Hematopoietic multipotent progenitor cell treated with erythropoietin and hydrocortisone succinate and interleukin-3 and kit ligand, for 15 days (in vitro differentiated cells): ENCODE measurements around the gene TSEN2.
"Not testable (repeated sequence)": the region's sequence is repeated elsewhere in the genome, so short reads cannot be mapped to it uniquely, and the experiment has no call there.

ENCODE experiments used
- DNase-seq: peaks from one replicate; pipeline ENCODE4 v3.0.0-alpha.2; 2015; ENCODE audit warnings: low spot score

The TSEN2 gene

DNA sequence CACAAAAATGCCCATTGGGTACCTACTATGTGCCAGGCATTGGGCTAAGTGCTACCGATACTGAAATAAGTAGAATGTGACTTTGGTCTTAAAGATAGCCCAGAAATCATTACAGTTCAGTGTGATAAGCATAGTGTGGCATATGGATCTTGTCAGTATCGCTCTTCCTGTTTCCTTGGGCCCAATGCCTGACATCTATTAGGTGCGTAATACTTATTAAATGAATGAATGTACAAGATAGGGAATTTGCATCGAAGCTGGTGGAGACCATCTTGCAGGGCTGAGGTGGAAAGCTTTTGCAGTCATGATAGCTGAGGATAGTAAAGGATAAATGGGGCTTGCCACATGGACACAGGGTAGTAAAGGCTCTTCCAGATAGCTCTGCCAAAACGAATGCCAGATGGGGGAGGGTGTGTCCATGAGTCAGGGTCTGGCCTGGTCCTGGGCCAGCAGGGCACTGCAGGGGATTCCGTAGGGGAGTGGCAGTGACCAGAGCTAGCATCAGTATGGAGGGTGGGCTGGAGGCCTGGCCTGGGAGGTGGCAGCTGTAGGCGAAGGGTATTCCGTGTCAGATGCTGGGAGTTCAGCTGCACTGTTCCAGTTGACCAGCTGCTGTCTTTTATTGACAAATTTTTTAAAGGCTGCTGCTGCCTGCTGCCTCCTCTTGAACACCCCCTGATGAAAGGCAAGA, 23.5 kb downstream of the TSEN2 start:
- DNase-seq: no peak

DNA sequence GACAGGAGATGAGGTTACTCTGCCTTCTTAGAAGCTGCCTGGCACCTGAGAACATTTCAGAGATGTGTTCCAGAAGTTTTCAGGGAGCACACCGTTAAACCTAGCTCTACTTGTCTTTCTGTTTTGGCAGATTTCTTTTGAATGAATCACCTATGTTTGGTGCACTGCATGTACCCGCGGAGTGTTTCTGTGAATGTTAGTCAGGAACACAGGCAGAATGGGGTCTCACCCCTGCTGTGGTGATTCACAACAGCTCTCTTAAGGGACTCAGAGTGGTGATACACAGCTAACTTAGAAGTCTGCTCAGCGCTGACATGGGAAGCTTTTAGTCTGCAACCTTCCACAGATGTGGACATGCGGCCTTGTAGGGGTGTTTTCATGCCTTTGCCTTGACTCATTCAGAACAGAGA, 24.0 kb downstream of the TSEN2 start:
- no peak for DNase-seq

DNA sequence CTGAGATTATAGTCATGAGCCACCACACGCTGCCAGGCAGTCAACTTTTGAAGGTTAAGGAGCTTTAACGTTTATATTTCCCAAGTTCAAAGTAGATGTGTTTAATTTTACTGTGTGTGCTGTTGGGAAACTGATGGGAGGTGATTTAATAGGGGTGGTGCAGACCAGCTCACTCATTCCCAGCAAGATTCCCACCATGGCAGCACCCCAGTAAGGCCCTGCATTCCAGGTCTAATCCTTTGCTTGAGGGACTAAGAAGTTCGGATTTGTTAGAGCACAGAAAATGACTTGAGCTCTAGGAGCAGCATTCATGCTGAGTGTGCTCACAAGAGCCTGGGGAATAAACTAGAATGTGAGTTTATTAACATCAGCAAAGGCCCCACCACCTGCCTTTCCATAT, 25.2 kb downstream of the TSEN2 start:
- DNase-seq: no peak

DNA sequence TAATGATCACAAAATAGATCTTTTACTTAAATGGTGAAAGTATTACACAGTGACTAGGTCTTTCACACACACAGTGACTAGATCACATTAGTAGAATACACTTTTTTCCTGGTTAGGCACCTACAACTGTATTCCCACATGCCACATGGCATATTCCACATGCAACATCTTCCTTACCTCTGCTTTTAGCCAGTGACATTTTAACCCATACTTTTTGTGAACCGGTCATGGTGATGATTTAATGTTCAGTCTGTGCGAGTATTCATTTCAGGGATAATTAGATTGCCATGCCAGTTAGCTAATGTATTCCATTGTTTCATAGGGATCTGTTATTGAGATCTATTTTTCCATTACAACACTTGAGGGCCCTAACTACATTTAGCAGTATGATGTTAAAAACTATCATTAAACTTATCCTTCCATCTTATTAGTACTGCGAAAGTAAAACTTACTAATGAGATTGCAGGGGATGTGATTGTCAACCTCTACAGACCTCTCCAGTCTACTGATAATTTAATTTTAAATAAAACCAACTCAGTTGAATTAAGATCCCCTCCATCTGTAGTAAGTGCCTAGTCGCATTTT, 28.3 kb downstream of the TSEN2 start:
- no peak for DNase-seq

DNA sequence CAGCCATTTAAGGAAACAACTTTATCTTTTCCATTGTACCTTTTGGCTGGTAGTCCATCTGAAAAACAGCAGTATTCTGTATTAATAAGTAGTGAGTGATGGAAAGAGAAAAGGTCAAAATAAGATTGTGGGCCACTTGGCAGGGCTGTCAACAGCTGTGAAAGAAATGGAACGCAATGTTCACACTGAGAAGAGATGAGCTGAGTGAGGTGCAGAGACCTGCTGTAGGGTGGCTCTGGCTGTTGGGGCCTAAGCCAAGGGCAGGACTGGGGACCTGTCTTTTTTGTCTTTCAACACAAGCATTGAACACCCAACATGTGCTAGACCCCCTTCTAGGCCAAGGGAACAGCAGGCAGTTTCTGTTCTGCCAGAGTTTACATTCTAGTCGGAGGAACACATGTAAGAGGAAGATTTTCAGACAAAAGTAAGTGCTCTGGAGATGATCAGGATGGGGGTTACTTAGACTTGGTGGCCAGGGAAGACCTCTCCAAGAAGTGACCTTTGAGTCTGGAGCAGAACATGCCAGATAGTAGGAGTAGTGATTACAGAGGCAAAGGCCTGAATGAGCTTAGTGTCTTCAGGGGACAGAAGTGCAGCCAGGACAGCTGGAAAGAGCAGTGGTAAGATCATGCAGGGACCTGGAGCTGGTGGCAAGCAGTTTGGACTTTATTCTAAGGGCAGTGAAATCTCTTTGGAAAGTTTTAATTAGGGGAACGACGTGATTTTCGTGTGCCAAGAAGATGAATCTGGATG, 29.6 kb downstream of the TSEN2 start:
- DNase-seq: no peak

DNA sequence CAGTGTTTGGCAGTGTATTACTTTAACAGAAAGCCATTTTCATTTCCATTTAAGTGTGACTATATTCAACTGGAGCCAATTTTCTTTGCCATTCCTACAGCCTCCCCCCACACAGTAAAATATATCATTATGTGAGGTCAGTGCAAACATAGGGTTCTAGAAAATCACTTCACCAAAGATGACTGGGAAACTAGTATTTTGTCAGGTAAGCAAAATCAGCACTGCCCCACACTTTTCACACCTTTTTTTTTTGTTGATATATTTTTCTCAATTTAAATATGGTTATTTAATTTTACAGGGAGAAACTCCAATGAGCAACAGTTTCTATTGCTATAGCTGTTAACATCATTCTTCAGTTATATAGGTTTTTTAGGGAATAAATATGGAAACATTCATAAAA, 31.4 kb downstream of the TSEN2 start:
- no peak for DNase-seq

DNA sequence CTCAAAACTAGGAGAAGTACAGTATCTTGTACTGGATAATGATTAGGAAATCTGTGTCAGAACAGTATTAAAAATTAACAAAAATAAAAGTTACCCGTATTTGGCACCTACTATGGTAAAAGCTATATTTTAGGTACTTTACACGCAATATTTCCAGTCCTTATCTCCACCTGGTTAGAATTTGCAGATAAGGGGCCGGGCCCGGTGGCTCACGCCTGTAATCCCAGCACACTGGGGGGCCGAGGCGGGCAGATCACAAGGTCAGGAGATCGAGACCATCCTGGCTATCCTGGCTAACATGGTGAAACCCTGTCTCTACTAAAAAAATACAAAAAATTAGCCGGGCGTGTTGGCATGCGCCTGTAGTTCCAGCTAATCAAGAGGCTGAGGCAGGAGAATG, 32.6 kb downstream of the TSEN2 start:
- no peak for DNase-seq

DNA sequence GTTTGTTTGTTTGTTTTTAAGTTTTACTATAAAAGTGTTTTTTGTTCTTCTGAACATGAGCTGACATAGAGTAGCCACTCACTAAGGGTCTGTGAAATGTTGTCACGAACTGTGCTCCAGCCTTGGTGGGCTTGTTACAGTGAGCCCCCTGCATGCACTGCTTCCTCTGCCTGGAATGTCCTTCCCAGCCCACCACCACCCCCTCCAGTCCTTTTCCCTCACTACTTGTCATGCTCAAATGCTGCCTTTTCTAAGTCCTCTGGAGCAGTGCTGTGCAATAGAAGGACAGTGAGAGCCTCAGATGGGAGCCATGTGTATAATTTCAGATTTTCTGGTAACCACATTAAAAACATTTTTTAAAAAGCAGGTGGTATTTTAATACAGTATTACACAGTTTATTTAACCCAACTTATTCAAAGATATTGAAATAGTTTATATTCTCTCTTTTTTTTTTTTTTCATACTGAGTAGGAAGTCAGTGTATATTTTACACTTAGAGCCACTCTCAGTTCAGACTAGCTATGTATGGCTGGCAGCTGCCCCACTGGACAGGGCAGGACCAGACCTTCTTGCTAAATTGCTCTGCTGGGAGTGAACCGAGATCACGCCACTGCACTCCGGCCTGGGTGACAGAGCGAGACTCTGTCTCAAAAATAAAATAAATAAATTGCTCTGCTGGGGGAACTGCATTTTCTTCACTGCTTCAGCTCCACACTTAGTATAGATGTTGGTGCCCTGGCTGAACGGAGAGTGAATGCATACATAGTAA, 34.2 kb downstream of the TSEN2 start:
- DNase-seq: no peak

DNA sequence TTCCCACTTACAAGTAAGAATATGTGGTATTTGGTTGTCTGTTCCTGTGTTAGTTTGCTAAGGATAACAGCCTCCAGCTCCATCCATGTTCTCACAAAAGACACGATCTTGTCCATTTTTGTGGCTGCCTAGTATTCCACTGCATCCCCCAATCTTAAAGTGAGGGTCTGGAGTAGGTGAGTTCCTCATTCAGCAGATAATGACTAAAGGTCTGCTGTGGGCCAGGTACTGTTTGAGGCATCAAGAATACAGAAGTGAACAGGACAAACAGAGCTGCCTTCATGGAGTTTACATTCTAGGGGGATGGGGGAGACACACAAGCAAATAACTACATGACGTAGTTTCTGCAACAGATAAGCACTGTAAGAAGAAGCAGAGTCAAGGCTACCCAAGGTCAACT, 36.7 kb downstream of the TSEN2 start:
- DNase-seq: no peak

DNA sequence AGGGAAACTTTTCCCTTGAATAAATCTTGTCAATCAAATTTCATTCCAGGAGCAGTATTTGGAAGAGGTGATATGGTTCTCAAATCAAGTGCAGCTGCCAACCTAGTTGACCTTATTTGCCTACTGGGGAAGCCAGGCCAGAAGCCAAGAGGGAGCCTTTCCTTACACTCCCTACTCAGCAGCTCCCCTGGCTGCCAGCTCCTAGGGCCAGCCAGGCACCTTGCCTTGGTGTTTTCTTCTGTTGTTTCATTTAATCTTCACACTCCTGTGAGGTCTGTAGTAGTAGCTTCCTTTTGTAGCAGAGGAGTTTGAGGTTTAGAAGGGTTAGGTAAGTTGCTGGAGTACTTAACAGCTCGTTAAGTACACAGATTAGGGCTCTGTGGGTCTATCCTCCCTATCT, 38.4 kb downstream of the TSEN2 start:
- DNase-seq: no peak

DNA sequence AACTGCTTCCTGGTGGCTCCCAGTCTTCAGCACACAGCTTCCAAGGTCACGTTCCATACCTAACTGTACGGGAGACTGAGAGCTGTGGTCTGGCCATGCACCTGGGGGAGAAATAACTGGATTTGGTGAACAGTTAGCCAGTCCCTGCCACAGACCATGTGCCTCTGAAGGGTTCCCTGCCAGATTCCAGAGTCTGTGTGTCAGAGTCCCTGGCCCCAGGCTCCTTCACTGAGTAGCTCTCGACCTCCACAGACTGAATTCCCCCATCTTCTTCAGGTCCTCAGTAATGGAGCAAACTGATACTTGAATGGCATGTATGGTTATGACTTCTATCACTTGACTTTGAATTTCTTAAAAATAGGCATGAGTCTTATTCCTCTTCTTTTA, 43.5 kb downstream of the TSEN2 start:
- DNase-seq: no peak

DNA sequence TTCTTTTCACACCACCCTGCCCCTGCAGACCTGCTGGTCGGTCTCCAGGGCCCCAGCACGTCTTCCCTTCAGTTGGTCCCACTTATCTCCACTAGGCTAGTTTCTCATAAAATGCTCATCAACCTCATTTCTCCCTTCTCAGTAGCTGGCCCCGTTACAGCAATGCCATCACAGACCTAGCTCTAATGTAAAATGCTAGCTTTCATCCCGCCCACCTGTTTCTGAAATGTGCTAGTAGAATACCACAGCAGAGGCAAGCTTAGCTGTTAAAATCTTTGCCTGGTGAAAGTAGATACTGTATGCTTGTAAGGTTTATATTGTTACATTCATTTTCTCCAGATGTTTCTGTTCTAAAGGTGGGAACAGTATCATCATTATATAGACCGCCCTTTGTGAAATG, 47.9 kb downstream of the TSEN2 start:
- DNase-seq: no peak

DNA sequence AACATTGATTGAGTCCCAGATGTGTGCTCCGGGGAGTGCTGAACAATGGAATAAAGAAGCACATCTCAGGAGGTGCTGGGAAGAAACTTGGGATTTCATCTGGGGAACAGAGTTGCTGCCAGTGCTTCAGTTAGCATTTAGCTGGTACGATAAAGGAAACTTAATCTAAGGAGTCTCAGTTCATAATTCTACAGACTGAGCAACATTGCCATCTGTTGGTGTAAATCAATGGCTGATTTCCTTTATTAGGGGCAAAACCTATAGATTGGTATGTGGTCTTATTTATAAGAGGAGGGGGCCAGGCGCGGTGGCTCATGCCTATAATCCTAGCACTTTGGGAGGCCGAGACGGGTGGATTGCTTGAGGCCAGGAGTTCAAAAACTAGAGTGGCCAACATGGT, 52.1 kb downstream of the TSEN2 start:
- no peak for DNase-seq

DNA sequence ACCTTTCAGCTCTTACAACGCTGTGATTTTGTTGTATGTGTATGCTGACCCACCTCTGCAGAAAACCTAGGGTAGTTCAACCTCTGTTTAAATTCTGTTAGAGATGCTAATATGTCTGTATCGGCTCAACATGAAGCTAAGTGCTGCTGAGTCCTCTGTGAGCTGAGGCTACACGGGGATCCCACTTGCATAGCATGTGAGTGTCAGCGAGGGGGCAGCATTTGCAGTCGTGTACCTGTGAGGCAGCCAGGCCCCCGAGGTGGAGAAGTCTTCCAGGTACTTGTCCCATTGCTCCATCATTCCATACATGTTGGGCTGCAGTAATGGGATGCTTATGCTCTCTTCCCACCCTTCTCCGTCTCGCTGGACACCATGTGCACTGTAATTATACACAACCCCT, 57.3 kb downstream of the TSEN2 start:
- no peak for DNase-seq

DNA sequence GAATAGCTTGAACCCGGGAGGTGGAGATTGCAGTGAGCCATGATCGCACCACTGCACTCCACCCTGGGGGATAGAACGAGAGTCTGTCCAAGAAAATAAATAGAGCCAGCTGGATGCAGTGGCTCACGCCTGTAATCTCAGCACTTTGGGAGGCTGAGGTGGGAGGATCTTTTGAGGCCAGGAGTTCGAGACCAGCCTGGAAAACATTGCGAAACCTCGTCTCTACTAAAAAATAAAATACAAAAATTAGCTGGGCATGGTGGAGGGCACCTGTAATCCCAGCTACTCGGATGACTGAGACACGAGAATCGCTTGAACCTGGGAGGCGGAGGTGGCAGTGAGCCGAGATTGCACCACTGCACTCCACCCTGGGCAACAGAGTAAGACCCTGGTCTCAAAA, 59.2 kb downstream of the TSEN2 start:
- not testable (repeated sequence) for DNase-seq

DNA sequence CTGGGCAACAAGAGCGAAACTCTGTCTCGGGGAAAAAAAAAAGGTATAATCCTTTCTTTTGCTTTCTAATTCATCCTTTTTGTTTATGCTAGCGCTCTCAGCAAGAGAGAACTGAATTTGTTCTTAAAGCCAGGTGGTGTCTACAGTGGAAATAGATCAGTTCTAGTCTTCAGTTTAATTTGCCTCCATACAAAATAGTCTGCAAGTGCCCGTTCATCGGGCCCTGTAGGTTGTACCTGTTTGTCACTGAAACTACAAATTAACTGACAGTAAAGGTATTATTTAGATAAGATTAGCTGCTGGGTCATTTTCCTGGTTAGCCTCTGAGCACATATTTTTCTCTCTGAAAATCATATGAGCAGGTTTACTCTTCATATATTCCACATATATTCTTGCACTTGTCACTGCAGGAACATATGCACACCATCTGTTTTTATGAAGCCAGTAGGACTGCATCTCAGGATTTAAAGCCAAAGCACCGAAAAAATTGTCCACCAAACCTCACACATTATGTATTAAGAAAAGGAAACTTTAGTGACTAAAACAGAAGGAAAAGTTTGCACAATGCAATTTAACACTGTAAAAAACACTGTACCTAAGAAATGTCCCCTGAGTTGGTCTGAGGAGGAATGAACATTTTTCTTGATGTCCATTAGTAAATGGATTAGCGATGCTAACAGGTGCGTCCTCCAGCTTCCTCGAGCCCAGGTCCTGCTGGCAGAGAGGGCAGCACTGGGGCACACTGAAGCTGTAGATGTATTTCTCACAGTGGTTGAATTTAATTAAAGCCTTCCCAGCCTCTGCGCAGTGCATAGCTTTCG, 60.6 kb downstream of the TSEN2 start:
- no peak for DNase-seq

DNA sequence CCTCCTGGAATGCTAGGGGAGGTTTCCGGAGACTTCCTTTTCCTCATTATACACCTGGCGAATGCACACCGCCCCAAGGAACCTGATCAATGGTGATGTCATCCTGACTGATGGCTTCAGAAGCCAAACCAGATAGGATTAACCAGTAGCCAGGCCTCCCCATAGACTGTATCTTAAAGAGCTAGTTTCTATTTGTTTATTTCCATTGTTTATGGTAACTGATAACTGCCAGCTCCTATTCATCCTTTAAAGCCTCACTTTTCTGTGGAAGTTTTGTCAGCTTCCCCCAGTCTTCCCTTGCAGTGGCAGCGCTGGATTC, 61.2 kb downstream of the TSEN2 start, which contains the start of gene MKRN2OS:
Gene MKRN2OS (minus strand): TSS at position 27 of the 319 bp plus-strand sequence. CDS start 35 bp downstream, outside the sequence.
- no peak for DNase-seq

DNA sequence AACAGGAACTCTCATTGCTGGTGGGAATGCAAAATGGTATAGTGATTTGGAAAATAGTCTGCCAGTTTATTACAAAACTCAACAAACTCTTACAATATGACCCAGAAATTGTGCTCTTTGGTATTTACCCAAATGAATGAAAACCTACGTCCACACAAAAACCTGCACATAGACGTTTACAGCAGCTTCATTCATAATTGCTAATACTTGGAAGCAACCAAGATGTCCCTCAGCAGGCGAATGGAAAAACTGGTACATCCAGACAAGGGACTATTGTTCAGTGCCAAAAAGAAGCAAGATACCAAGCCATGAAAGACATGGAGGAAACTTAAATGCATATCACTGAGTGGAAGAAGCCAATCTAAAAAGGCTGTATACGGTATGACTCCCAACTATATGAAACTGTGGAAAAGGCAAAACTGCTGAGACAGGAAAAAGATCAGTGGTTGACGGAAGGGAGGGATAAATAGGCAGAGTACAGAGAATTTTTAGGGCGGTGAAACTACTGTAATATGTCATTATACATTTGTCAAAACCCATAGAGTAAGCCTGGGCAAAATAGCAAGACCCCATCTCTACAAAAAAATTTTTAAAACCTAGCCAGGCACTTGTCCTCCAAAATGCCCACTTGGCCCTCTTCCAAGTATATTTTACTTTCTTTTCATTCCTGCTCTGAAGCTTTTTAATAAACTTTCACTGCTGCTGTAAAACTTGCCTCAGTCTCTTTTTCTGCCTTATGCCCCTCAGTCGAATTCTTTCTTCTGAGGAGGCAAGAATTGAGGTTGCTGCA, 65.9 kb downstream of the TSEN2 start:
- no peak for DNase-seq

DNA sequence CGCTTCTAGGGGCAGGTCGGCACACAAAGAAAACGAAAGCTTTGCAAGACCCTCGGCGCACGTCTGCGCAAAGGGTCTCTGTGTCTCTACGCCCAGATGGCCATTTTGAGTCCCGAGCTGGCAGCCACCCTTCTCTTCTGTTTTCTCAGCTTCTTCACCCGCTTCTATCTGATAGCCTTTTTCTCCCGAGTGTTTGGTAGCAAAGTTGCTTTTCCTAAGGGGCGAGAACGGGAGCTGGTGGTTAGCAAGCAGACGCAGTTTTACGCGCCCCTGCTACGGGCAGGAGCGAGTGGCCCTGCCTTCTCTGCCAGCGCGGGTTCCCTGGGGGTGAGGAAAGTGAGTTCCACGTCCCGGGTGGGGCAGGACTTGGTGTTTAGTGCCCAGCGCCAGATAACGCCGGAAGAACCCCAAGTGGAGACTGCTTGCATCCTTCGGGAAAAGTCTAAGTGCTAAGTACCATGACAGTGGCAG, 69.7 kb downstream of the TSEN2 start:
- peak; percentile 52 for DNase-seq

DNA sequence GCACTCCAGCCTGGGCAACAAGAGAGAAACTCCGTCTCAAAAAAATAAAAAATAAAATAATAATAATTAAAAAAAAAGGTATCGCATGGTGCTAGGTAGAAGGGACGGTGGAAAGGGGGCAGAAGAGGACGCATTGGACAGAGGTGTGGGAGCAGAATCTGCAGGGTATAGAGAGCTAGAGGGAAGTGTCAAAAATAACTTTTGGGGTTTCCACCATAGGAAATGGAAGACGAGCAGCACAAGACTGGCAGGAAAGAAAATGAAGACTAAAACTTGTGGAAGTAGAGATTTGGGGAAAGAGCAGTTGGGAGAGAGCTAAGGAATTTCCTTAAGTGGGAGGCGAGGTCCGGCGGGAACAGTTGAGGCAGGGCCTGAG, 72.0 kb downstream of the TSEN2 start:
- DNase-seq: no peak
